HFF-Myc (cell line): ENCODE measurements around the gene RBBP6.

ENCODE experiments used
- DNase-seq: peaks from one replicate; pipeline ENCODE4 v3.0.0-alpha.2; 2011; ENCODE audit warnings: low read depth; ENCODE audit errors: extremely low read depth
- H3K4me3 ChIP-seq: replicated peaks from 2 replicates; pipeline ENCODE4 v1.5.1; 2011; ENCODE audit warnings: low read depth, mild to moderate bottlenecking, control low read depth, low read length
- CTCF ChIP-seq: IDR thresholded peaks from 2 replicates; pipeline ENCODE4 v1.5.1; 2012; ENCODE audit warnings: mild to moderate bottlenecking, low read depth, low read length, control low read depth; ENCODE audit errors: missing control alignments

Gene RBBP6

GRCh38 chr16:24511174-24511573, 28.2 kb upstream of the RBBP6 start:
- H3K4me3 ChIP-seq, result no peak overlapping the region
- DNase-seq, result no peak
- no peak for TF ChIP-seq CTCF

GRCh38 chr16:24511792-24512191, 27.6 kb upstream of the RBBP6 start:
- DNase-seq, result no peak
- H3K4me3 ChIP-seq, result no peak overlapping the region
- TF ChIP-seq CTCF, result no peak

- no peak for TF ChIP-seq CTCF
- H3K4me3 ChIP-seq, result no peak overlapping the region
- no peak for DNase-seq
Measured at GRCh38 chr16:24514096-24514495, 25.3 kb upstream of the RBBP6 start.

GRCh38 chr16:24515186-24515585, 24.2 kb upstream of the RBBP6 start:
- no peak for DNase-seq
- H3K4me3 ChIP-seq, result no peak overlapping the region
- no peak for TF ChIP-seq CTCF

GRCh38 chr16:24516900-24517669, 22.3 kb upstream of the RBBP6 start:
- peak; percentile 72 for DNase-seq
- no peak overlapping the region for H3K4me3 ChIP-seq
- TF ChIP-seq CTCF, result peak; percentile 94

GRCh38 chr16:24518498-24518897, 20.9 kb upstream of the RBBP6 start:
- H3K4me3 ChIP-seq, result no peak overlapping the region
- TF ChIP-seq CTCF, result no peak
- DNase-seq, result no peak

- no peak for DNase-seq
- H3K4me3 ChIP-seq, result no peak overlapping the region
- TF ChIP-seq CTCF, result no peak
Measured at GRCh38 chr16:24520983-24521382, 18.4 kb upstream of the RBBP6 start.
